ENCODE results near the gene DRC7.

DRC7 gene

DNA sequence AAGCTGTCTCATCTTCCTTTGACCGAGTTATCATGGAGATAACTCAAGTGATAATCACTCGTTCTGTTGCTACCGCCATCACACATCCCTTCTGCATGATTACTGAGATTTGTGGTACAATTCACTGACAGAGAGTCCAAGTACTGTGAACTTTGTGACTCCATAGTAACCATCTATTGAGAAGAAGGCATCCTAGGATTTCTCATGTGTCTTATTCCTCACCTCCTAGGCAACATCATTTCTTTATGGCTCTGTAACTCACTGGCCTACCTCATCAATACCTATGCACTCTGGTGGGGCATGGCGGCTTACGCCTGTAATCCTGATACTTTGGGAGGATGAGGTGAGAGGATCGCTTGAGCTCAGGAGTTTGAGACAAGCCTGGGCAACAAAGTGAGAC, 19.4 kb downstream of the DRC7 start:
- H3K4me3 ChIP-seq (ENCODE audit: low read depth, low read length): no peak overlapping the region
- no peak for DNase-seq (ENCODE audit: low read depth, low spot score)
- POLR2A ChIA-PET: no interaction called here
- CTCF ChIA-PET: interaction anchor here (1.0 to 1.3 kb wide), 2 partner anchors 65 to 124 kb away, joined by 3 read pairs; no protein-coding TSS in a partner anchor
- TF ChIP-seq, protein P1, sequence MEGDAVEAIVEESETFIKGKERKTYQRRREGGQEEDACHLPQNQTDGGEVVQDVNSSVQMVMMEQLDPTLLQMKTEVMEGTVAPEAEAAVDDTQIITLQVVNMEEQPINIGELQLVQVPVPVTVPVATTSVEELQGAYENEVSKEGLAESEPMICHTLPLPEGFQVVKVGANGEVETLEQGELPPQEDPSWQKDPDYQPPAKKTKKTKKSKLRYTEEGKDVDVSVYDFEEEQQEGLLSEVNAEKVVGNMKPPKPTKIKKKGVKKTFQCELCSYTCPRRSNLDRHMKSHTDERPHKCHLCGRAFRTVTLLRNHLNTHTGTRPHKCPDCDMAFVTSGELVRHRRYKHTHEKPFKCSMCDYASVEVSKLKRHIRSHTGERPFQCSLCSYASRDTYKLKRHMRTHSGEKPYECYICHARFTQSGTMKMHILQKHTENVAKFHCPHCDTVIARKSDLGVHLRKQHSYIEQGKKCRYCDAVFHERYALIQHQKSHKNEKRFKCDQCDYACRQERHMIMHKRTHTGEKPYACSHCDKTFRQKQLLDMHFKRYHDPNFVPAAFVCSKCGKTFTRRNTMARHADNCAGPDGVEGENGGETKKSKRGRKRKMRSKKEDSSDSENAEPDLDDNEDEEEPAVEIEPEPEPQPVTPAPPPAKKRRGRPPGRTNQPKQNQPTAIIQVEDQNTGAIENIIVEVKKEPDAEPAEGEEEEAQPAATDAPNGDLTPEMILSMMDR (IDR thresholded peaks at IDR 0.05; ENCODE audit: insufficient read depth, low read length, missing control alignments): no peak

DNA sequence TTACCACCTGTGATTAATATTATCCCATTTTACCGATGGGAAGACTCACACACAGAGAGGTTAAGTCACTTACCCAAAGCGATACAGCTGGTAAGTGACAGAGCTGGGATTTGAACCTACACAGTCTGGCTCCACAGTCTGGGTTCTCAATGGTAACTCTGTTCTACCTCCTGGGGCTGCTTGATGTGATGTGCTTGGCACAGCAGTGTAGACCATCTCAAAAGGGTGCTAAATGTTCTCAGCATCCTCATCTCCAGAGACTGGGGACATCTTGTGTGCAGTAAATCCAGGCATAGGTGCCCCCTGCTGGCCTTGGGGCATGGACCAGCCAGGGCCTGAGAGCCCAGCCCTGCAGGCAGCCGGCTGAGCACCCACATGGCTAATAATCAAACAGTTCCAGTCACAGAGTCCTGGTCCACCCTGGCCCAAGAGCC, 25.6 kb downstream of the DRC7 start:
- TF ChIP-seq, protein P1 (IDR thresholded peaks at IDR 0.05; ENCODE audit: insufficient read depth, low read length, missing control alignments): peak; percentile 84
- ChIA-PET POLR2A (no interaction called here), CTCF (interaction anchor here (0.7 to 2.7 kb wide), 8 partner anchors 8 to 144 kb away, joined by 3 to 17 read pairs (median 4); no protein-coding TSS in a partner anchor)
- H3K4me3 ChIP-seq (ENCODE audit: low read depth, low read length): no peak overlapping the region
- DNase-seq (ENCODE audit: low read depth, low spot score): no peak

DNA sequence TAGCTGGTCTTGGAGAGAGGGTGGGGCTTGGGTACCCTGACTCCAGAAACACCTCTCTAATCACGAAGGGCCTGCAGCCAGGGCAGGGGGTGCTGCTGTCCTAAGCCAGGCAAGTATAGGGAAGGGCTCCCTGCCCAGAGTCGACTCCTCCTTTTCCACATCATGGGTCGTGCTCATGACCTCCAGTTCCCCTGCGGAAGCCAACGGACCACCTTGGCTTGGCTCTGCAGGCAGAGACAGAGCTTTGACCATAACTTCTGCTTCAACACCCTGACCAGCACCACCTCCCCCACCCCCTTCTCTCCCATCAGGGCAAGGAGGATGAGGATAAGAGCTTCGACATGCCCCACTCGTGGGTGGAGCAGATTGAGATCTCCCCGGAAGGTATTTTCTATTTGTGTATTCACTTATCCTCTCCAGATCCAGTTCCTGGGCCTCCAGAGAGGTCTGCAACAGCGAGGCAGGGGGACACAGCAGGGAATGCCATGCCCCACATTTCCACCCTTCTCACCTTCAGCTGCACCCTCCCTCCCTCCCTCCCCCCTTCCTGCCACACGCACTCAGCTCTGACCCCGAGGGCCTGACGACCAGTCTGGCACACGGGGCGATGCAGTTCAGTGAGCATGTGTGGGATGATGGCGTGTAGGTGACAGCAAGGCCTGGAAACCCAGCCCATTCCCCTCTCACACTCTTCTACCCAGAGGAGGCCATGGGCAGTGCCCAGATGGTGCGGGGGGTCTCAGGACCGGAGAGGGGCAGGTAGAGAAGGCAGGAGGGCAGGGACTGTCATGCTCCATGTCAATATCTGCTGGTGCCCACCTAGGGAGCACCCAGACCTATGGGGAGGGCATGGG, 27.0 kb downstream of the DRC7 start:
- ChIA-PET CTCF (interaction anchor here (1.0 to 3.3 kb wide), 7 partner anchors 9 to 146 kb away, joined by 3 to 29 read pairs (median 5); partner anchors contain the start of gene KATNB1), POLR2A (no interaction called here)
- no peak for DNase-seq (ENCODE audit: low read depth, low spot score)
- TF ChIP-seq, protein P1 (IDR thresholded peaks at IDR 0.05; ENCODE audit: insufficient read depth, low read length, missing control alignments): no peak
- no peak overlapping the region for H3K4me3 ChIP-seq (ENCODE audit: low read depth, low read length)

DNA sequence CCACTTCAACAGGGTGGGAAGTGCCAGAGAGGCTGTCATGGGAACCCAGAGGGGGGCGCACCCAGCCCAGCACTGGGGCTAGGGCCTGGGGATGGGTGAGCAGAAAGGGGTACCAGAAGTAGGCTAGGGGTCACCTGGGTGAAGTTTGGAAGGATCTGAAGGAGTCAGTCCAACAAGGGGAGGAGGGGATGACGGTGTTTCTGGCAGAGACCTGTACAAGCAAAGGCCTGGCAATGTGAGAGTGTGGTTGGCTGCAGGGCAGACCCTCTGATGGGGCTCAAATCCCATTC, 27.5 kb downstream of the DRC7 start:
- no peak overlapping the region for H3K4me3 ChIP-seq (ENCODE audit: low read depth, low read length)
- ChIA-PET POLR2A (no interaction called here), CTCF (interaction anchor here (0.9 to 3.3 kb wide), 4 partner anchors 14 to 146 kb away, joined by 3 to 29 read pairs (median 6); partner anchors contain the start of gene KATNB1)
- TF ChIP-seq, protein P1 (IDR thresholded peaks at IDR 0.05; ENCODE audit: insufficient read depth, low read length, missing control alignments): no peak
- DNase-seq (ENCODE audit: low read depth, low spot score): no peak

DNA sequence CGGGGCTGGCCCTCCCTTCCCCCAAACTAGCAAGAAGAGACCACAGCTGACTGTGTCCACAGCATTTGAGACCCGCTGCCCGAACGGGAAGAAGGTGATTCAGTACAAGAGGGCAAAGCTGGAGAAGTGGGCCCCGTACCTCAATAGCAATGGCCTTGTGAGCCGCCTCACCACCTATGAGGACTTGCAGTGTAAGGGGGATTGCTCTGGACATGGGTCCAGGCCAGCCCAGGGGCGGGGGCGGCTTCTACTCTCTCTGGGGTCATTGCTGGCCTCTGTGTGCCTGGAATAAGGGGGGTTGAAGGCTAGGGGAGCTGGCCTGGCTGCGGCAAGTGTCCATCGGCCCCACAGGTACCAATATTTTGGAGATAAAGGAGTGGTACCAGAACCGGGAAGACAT, 28.0 kb downstream of the DRC7 start:
- no peak for DNase-seq (ENCODE audit: low read depth, low spot score)
- CTCF ChIA-PET: interaction anchor here (0.9 to 3.3 kb wide), 6 partner anchors 9 to 147 kb away, joined by 3 to 29 read pairs (median 4); partner anchors contain the start of gene KATNB1
- TF ChIP-seq, protein P1 (IDR thresholded peaks at IDR 0.05; ENCODE audit: insufficient read depth, low read length, missing control alignments): no peak
- POLR2A ChIA-PET: no interaction called here
- H3K4me3 ChIP-seq (ENCODE audit: low read depth, low read length): no peak overlapping the region

DNA sequence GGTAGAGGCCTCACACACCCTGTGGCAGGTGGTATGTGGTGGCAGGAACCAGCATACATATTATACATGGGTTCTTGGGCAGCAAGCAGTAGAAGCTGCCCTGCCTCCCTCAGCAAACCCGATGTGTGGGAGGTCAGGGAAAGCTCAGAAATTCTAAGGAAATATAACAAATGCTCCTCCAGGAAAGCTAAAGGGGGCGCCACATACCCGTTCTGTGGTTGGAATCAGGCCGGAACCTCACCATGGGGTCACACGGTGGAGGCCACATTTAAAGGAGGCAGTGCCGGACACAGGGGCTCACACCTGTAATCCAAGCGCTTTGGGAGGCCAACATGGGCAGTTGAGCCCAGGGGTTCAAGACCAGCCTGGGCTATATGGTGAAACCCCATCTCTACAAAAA, 28.6 kb downstream of the DRC7 start:
- ChIA-PET CTCF (interaction anchor here (0.9 to 3.3 kb wide), 6 partner anchors 9 to 147 kb away, joined by 3 to 29 read pairs (median 4); partner anchors contain the start of gene KATNB1), POLR2A (no interaction called here)
- H3K4me3 ChIP-seq (ENCODE audit: low read depth, low read length): no peak overlapping the region
- DNase-seq (ENCODE audit: low read depth, low spot score): no peak
- TF ChIP-seq, protein P1 (IDR thresholded peaks at IDR 0.05; ENCODE audit: insufficient read depth, low read length, missing control alignments): no peak
